GM19239 (cell line): Measurements from ENCODE around the gene CHAD.

Source experiments
- DNase-seq: peaks from one replicate; pipeline ENCODE4 v3.0.0; 2011; ENCODE audit warnings: low spot score; ENCODE audit not compliant: insufficient read length
- FAIRE-seq: peaks from 2 replicates; lab custom pipeline; 2011; peaks lifted over from hg19 to GRCh38; lab: Jason Lieb, UNC

CHAD gene

DNA sequence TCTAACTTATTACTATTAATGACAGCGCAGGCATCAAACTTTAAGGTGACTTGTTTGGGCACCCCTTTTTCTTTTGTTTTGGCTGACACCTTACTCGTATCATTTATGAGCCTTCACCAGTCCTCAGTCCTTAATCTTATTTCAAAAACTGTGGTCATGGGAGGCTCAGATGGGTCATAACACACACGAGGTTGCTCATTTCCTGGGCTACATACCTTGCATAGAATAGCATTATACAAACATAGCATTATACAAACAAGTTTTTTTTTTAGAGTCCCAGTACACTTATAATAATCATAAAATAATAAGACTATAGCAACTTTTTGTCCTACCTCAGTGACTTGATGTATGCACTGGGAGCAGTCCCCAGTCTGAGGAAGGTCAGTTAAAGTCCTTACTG is 53.9 kb downstream of the CHAD start:
- FAIRE-seq: no peak

More for the DNA sequence above, 53.9 kb downstream of the CHAD start:
- DNase-seq: no peak
